ENCODE results near the gene GYS2. TPM values are rescaled to one million over a fixed set of nuclear protein-coding genes. Genes with fewer than 3 reads are reported as not detected.

GYS2 gene
- total RNA-seq, 4 donors from 2014 or later = 0.22 to 0.39 TPM; not detected in 2

GRCh38 chr12:21638054-21638891, 33.6 kb upstream of the GYS2 start:
- WGBS, 2 donors = 12 to 24% methylated on average over 1 of the region's 1 CpG
- Histone ChIP-seq H3K9me3 (no peaks in the 10 kb centered on the region), H3K36me3 (peaks cover 0 to 80% (median 3%) of the 10 kb centered on the region in 3 donors), H3K4me1 (peaks cover 0 to 8% (median 0%) of the 10 kb centered on the region in 4 donors), H3K4me3 (no peak overlapping the region), H3K27me3 (no peaks in the 10 kb centered on the region), H3K27ac (no peak overlapping the region)
- DNase-seq (ENCODE audit: low spot score in 2 of 2) = no peak
- no peak for TF ChIP-seq POLR2A (IDR thresholded peaks at IDR 0.05)
- TF ChIP-seq EP300 (IDR thresholded peaks at IDR 0.05) = no peak
- no peak for TF ChIP-seq CTCF (IDR thresholded peaks at IDR 0.05)

- peaks cover 0 to 79% (median 3%) of the 10 kb centered on the region in 3 donors for H3K36me3 ChIP-seq
- TF ChIP-seq EP300 (IDR thresholded peaks at IDR 0.05) (no peak), CTCF (IDR thresholded peaks at IDR 0.05) (no peak), POLR2A (IDR thresholded peaks at IDR 0.05) (no peak)
- no peaks in the 10 kb centered on the region for H3K27me3 ChIP-seq
- no peak overlapping the region for H3K27ac ChIP-seq
- H3K4me1 ChIP-seq = peaks cover 0 to 5% (median 0%) of the 10 kb centered on the region in 4 donors
- H3K4me3 ChIP-seq = no peak overlapping the region
- DNase-seq (ENCODE audit: low spot score in 2 of 2) = no peak
- H3K9me3 ChIP-seq = no peaks in the 10 kb centered on the region
- WGBS, 2 donors = 93 to 100% methylated on average over 3 of the region's 3 CpGs
Observed at GRCh38 chr12:21634245-21634644, 29.6 kb upstream of the GYS2 start.

- no peaks in the 10 kb centered on the region for H3K27me3 ChIP-seq
- no peak for DNase-seq (ENCODE audit: low spot score in 2 of 2)
- H3K4me3 ChIP-seq = no peak overlapping the region
- no peaks in the 10 kb centered on the region for H3K4me1 ChIP-seq
- H3K9me3 ChIP-seq = peaks cover 0 to 3% (median 0%) of the 10 kb centered on the region in 4 donors
- no peak for TF ChIP-seq EP300 (IDR thresholded peaks at IDR 0.05)
- TF ChIP-seq POLR2A (IDR thresholded peaks at IDR 0.05) = no peak
- no peak for TF ChIP-seq CTCF (IDR thresholded peaks at IDR 0.05)
- no peak overlapping the region for H3K27ac ChIP-seq
- 33 to 39% methylated on average over 2 of the region's 2 CpGs for WGBS, 2 donors
- peaks cover 0 to 57% (median 3%) of the 10 kb centered on the region in 3 donors for H3K36me3 ChIP-seq
Observed at GRCh38 chr12:21631367-21631766, 26.7 kb upstream of the GYS2 start.

- WGBS, 2 donors = 92 to 94% methylated on average over 2 of the region's 2 CpGs
- Histone ChIP-seq H3K36me3 (peaks cover 0 to 25% (median 0%) of the 10 kb centered on the region in 3 donors), H3K27ac (no peak overlapping the region), H3K27me3 (no peaks in the 10 kb centered on the region), H3K4me3 (no peak overlapping the region), H3K4me1 (no peaks in the 10 kb centered on the region), H3K9me3 (peaks cover 0 to 3% (median 0%) of the 10 kb centered on the region in 4 donors)
- DNase-seq (ENCODE audit: low spot score in 2 of 2) = no peak
- no peak for TF ChIP-seq POLR2A (IDR thresholded peaks at IDR 0.05)
- TF ChIP-seq EP300 (IDR thresholded peaks at IDR 0.05) = no peak
- TF ChIP-seq CTCF (IDR thresholded peaks at IDR 0.05) = no peak
Observed at GRCh38 chr12:21627924-21628323, 23.3 kb upstream of the GYS2 start.

GRCh38 chr12:21618566-21618965, 13.9 kb upstream of the GYS2 start:
- no peak for TF ChIP-seq EP300 (IDR thresholded peaks at IDR 0.05)
- no peak for TF ChIP-seq CTCF (IDR thresholded peaks at IDR 0.05)
- no peak for TF ChIP-seq POLR2A (IDR thresholded peaks at IDR 0.05)
- peaks cover 0 to 8% (median 4%) of the 10 kb centered on the region in 4 donors for H3K4me1 ChIP-seq
- no peak overlapping the region for H3K4me3 ChIP-seq
- peaks cover 0 to 6% (median 0%) of the 10 kb centered on the region in 4 donors for H3K9me3 ChIP-seq
- H3K36me3 ChIP-seq = no peaks in the 10 kb centered on the region
- no peak for DNase-seq (ENCODE audit: low spot score in 2 of 2)
- H3K27ac ChIP-seq = no peak overlapping the region
- no peaks in the 10 kb centered on the region for H3K27me3 ChIP-seq

Data from tibial nerve (tissue), 4 donors.